K562 (cell line): Measurements from ENCODE around the gene TMEM273. TPM values are rescaled to one million over a fixed set of nuclear protein-coding genes. Genes with fewer than 3 reads are reported as not detected.

Experiments used
- HCFC1 ChIP-seq: IDR thresholded peaks from 2 replicates; pipeline ENCODE4 v1.6.1; 2012; ENCODE audit warnings: low read depth, low read length, improper control_type of control experiment
- HOXB6 ChIP-seq: fragments of 250-450 bp; sonication (Bioruptor Pico); IDR thresholded peaks from 2 replicates; pipeline ENCODE4 v1.5.1; 2022; ENCODE audit warnings: mild to moderate bottlenecking, borderline replicate concordance
- SAFB2 ChIP-seq: fragments of 200-400 bp; formaldehyde crosslinking; IDR thresholded peaks from 2 replicates; pipeline ENCODE4 v1.6.1; 2018; ENCODE audit warnings: borderline replicate concordance, low read length, low read depth, moderate library complexity; ENCODE audit not compliant: severe bottlenecking
- TAF7 ChIP-seq: fragments of 450-650 bp; IDR thresholded peaks from 2 replicates; pipeline ENCODE4 v1.6.1; 2016; ENCODE audit warnings: missing genetic modification characterization, missing compliant biosample characterization
- TOE1 ChIP-seq, 2 experiments: fragments of 450-650 bp in 1 of 2; sonication (generic) in 1 of 2; formaldehyde crosslinking in 1 of 2; IDR thresholded peaks; 2 replicates each; pipeline versions ENCODE4 v1.7.1 to v1.8.0; 2016 to 2022; ENCODE audit warnings: borderline replicate concordance in 2 of 2, mild to moderate bottlenecking in 2 of 2, antibody characterized with exemption in 1 of 2, inconsistent platforms in 1 of 2, low read depth in 1 of 2, missing genetic modification reagents in 1 of 2, moderate library complexity in 1 of 2
- ZNF121 ChIP-seq: sonication (generic); formaldehyde crosslinking; conservative IDR thresholded peaks from 2 replicates; pipeline ENCODE4 v1.8.0; 2022; ENCODE audit warnings: missing genetic modification reagents
- ZNF561 ChIP-seq: fragments of 450-650 bp; formaldehyde crosslinking; conservative IDR thresholded peaks from 2 replicates; pipeline ENCODE4 v1.4.0; 2020; ENCODE audit warnings: mild to moderate bottlenecking, moderate library complexity
- polyA plus RNA-seq, 8 experiments: library from polyadenylated mRNA; depleted of rRNA in 4 of 8; stranded (reverse) in 5 of 8; unstranded in 3 of 8; fragments of >200 nt; fragmentation: Nextera tagmentation in 2 of 8; fragmentation: Illumina TruSeq in 1 of 8; extraction: Ambion mirVana in 2 of 8; extraction: Trizol in 1 of 8; gene quantifications; 2 replicates each; pipeline versions ENCODE4 v1.2.1 to v1.2.3, GENCODE V29; 2011 to 2014; ENCODE audit warnings: inconsistent platforms in 1 of 8, missing spikeins in 1 of 8
- total RNA-seq, 7 experiments: library from RNA; depleted of rRNA in 6 of 7; stranded (reverse); fragments of >200 nt in 6 of 7; fragmentation: Illumina TruSeq in 2 of 7; extraction: Trizol in 2 of 7; gene quantifications; 2 replicates each; pipeline versions ENCODE4 v1.2.1 to v1.2.3, GENCODE V29; 2011 to 2021; ENCODE audit warnings: low replicate concordance in 1 of 7
- TF ChIP-seq, protein P1 (sequence below): sonication (generic); formaldehyde crosslinking; IDR thresholded peaks from 2 replicates; pipeline ENCODE4 v1.8.1; 2022; ENCODE audit warnings: missing genetic modification reagents
- TF ChIP-seq, protein P2 (sequence below): fragments of 450-650 bp; IDR thresholded peaks from 2 replicates; pipeline ENCODE4 v1.6.1; 2016; ENCODE audit warnings: mild to moderate bottlenecking, moderate library complexity

TMEM273 gene
- total and polyA plus RNA-seq, 9 of the 15 experiments (the other 6 are each of a cell fraction or from before 2014, with no cell fraction given), result 39.2 to 131 (median 95.6) TPM

GRCh38 chr10:49166484-49167400, 21.4 kb downstream of the TMEM273 start (continued):
- TF ChIP-seq, protein P1, sequence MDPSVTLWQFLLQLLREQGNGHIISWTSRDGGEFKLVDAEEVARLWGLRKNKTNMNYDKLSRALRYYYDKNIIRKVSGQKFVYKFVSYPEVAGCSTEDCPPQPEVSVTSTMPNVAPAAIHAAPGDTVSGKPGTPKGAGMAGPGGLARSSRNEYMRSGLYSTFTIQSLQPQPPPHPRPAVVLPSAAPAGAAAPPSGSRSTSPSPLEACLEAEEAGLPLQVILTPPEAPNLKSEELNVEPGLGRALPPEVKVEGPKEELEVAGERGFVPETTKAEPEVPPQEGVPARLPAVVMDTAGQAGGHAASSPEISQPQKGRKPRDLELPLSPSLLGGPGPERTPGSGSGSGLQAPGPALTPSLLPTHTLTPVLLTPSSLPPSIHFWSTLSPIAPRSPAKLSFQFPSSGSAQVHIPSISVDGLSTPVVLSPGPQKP (CRISPR knock-in tag), result no peak
- TF ChIP-seq HCFC1 (no peak), SAFB2 (no peak), ZNF121 (no peak), TAF7 (tag) (peak; percentile 32; the same call in 1 of the 2 replicates), TOE1 (IDR thresholded peaks at IDR 0.05; ENCODE audit: borderline replicate concordance) (no peak), TOE1 (CRISPR knock-in tag; IDR thresholded peaks at IDR 0.05; ENCODE audit: borderline replicate concordance, low read depth) (no peak), HOXB6 (CRISPR knock-in tag) (no peak), ZNF561 (no peak)
- TF ChIP-seq, protein P2, sequence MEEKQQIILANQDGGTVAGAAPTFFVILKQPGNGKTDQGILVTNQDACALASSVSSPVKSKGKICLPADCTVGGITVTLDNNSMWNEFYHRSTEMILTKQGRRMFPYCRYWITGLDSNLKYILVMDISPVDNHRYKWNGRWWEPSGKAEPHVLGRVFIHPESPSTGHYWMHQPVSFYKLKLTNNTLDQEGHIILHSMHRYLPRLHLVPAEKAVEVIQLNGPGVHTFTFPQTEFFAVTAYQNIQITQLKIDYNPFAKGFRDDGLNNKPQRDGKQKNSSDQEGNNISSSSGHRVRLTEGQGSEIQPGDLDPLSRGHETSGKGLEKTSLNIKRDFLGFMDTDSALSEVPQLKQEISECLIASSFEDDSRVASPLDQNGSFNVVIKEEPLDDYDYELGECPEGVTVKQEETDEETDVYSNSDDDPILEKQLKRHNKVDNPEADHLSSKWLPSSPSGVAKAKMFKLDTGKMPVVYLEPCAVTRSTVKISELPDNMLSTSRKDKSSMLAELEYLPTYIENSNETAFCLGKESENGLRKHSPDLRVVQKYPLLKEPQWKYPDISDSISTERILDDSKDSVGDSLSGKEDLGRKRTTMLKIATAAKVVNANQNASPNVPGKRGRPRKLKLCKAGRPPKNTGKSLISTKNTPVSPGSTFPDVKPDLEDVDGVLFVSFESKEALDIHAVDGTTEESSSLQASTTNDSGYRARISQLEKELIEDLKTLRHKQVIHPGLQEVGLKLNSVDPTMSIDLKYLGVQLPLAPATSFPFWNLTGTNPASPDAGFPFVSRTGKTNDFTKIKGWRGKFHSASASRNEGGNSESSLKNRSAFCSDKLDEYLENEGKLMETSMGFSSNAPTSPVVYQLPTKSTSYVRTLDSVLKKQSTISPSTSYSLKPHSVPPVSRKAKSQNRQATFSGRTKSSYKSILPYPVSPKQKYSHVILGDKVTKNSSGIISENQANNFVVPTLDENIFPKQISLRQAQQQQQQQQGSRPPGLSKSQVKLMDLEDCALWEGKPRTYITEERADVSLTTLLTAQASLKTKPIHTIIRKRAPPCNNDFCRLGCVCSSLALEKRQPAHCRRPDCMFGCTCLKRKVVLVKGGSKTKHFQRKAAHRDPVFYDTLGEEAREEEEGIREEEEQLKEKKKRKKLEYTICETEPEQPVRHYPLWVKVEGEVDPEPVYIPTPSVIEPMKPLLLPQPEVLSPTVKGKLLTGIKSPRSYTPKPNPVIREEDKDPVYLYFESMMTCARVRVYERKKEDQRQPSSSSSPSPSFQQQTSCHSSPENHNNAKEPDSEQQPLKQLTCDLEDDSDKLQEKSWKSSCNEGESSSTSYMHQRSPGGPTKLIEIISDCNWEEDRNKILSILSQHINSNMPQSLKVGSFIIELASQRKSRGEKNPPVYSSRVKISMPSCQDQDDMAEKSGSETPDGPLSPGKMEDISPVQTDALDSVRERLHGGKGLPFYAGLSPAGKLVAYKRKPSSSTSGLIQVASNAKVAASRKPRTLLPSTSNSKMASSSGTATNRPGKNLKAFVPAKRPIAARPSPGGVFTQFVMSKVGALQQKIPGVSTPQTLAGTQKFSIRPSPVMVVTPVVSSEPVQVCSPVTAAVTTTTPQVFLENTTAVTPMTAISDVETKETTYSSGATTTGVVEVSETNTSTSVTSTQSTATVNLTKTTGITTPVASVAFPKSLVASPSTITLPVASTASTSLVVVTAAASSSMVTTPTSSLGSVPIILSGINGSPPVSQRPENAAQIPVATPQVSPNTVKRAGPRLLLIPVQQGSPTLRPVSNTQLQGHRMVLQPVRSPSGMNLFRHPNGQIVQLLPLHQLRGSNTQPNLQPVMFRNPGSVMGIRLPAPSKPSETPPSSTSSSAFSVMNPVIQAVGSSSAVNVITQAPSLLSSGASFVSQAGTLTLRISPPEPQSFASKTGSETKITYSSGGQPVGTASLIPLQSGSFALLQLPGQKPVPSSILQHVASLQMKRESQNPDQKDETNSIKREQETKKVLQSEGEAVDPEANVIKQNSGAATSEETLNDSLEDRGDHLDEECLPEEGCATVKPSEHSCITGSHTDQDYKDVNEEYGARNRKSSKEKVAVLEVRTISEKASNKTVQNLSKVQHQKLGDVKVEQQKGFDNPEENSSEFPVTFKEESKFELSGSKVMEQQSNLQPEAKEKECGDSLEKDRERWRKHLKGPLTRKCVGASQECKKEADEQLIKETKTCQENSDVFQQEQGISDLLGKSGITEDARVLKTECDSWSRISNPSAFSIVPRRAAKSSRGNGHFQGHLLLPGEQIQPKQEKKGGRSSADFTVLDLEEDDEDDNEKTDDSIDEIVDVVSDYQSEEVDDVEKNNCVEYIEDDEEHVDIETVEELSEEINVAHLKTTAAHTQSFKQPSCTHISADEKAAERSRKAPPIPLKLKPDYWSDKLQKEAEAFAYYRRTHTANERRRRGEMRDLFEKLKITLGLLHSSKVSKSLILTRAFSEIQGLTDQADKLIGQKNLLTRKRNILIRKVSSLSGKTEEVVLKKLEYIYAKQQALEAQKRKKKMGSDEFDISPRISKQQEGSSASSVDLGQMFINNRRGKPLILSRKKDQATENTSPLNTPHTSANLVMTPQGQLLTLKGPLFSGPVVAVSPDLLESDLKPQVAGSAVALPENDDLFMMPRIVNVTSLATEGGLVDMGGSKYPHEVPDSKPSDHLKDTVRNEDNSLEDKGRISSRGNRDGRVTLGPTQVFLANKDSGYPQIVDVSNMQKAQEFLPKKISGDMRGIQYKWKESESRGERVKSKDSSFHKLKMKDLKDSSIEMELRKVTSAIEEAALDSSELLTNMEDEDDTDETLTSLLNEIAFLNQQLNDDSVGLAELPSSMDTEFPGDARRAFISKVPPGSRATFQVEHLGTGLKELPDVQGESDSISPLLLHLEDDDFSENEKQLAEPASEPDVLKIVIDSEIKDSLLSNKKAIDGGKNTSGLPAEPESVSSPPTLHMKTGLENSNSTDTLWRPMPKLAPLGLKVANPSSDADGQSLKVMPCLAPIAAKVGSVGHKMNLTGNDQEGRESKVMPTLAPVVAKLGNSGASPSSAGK, result peak; percentile 46; the same call in 1 of the 2 replicates
